GM10266 (cell line): ENCODE measurements around the gene LOXL1.

Experiments
- DNase-seq: peaks from one replicate; pipeline ENCODE4 v3.0.0; 2012; ENCODE audit errors: extremely low spot score
- CTCF ChIP-seq: IDR thresholded peaks from 2 replicates; pipeline ENCODE4 v1.5.1; 2012; ENCODE audit warnings: mild to moderate bottlenecking, low read depth; ENCODE audit not compliant: control insufficient read depth, insufficient read depth; ENCODE audit errors: missing control alignments

LOXL1 gene

GRCh38 chr15:73990250-73991005 lies 64.2 kb downstream of the LOXL1 start:
- DNase-seq = no peak
- TF ChIP-seq CTCF = no peak

DNA sequence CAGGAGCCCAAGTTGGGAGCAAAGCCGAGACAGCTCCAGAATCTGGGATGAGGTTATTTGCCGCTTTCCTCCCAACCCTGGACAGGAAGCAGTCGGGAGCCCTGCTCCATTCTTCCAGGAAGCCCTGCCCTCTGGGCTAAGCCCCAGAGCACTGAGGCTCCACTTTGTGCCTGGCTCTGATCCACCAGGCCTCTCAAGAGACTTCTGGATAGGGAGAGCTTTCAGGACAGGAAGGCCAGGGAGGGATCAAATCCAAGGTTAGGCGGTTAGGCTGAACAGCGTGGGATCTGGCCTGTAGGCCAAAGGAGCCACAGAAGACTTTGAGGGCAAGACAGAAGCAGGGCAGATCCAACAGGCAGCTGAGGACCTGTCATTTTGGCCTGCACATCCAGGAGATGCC lies 65.0 kb downstream of the LOXL1 start:
- DNase-seq = no peak
- no peak for TF ChIP-seq CTCF

- peak; percentile 96 for DNase-seq
- peak; percentile 92 for TF ChIP-seq CTCF
Observed at GRCh38 chr15:73991726-73992593, 65.7 kb downstream of the LOXL1 start, which contains the start of gene STOML1. Gene STOML1 (minus strand): TSS chr15:73992295. CDS start chr15:73992223, 72 bp downstream.

DNA sequence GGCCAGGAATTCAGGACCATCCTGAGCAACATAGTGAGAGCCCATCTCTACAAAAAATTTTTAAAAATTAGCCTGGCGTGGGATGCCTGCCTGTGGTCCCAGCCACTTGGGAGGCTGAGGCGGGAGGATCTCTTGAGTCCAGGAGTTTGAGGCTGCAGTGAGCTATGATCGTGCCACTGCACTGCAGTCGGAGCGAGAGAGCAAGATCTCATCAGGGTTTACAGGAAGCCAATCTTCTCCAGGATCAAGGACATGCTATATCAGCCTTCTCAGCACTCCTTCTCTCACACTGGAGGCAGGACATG lies 66.3 kb downstream of the LOXL1 start:
- TF ChIP-seq CTCF = no peak
- no peak for DNase-seq

- no peak for TF ChIP-seq CTCF
- DNase-seq = no peak
Observed at GRCh38 chr15:73993211-73993994, 67.1 kb downstream of the LOXL1 start.

GRCh38 chr15:73994413-73994883 lies 68.2 kb downstream of the LOXL1 start, which contains the start of gene PML:
Gene PML (plus strand): TSS chr15:73994716. CDS start chr15:73994813, 97 bp downstream.
- DNase-seq = peak; percentile 97
- TF ChIP-seq CTCF = no peak
